CMK (cell line): ENCODE data around the gene CRAMP1.

Experiments
- DNase-seq: peaks from one replicate; pipeline ENCODE4 v3.0.0-alpha.2; 2010; ENCODE audit warnings: low read depth

Gene CRAMP1

DNA sequence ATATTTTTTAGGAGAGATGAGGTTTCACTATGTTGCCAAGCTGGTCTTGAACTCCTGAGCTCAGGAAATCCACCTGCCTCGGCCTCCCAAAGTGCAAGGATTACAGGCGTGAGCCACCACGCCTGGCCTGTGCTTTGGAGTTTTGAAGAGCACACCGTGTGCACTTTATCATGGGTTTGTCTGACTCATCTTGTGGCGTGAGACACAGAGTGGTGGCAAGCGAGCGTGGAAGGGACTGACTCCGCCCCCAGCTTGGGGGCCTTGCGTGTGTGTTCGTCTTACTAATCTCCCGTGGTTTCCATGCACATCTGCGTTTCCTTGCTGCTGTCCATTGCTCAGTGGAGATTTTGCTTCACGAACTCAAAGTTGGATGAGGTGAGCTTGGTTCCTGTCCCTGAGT, 22.9 kb downstream of the CRAMP1 start:
- DNase-seq: no peak

DNA sequence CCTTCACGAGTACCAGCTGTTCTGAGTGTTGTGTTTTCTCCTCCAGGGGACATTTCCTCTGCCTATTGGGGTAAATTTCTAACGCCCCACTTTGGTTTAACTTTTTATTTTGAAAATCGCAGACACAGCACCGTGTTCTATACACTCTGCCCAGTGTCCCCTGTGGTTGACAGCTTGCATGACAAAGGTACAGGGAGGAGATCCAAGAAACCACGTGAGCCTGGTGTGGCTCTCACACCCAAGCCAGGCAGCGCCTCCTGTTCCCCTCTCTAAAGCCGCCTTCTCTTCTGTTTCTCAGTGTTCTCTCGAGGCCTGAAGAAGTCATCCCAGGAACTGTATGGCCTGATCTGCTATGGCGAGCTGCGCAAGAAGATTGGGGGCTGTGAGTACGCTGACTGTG, 25.4 kb downstream of the CRAMP1 start:
- no peak for DNase-seq

DNA sequence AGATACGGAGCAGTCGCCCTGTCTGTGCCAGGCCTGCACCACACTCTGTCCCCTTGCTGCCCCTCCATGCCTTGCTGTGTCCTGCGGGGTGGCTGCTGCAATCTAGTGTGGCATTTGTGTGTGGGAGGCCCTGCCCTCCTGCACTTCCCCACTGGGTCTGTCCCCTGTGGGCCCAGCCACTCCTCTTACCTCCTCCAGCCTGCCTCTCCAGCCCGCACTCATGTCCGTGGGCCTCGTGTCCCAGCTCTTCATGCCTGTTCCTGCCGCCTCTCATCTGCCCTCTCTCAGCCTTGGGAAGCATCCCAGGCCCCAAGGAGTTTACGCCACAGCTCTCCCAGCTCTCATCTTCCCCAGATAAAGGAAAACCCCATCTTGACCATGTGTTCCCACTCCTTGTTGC, 26.6 kb downstream of the CRAMP1 start:
- no peak for DNase-seq

DNA sequence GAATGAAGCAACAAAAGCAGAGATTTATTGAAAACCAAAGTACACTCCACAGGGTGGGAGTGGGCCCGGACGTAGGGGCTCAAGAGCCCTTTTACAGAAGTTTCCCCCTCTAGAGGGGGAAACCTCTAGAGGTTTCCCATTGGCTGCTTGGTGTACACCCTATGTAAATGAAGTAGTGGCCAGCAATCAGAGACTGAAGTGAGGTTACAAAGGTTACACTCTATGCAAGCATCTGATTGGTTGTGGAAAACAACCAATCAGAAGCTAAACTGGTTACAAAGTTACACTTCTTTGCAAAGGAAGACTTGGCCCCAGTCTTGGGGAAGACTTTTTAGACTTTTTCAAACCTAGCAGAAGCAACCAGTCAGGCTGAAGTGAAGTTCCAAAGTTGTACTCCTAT, 27.1 kb downstream of the CRAMP1 start:
- DNase-seq: no peak

DNA sequence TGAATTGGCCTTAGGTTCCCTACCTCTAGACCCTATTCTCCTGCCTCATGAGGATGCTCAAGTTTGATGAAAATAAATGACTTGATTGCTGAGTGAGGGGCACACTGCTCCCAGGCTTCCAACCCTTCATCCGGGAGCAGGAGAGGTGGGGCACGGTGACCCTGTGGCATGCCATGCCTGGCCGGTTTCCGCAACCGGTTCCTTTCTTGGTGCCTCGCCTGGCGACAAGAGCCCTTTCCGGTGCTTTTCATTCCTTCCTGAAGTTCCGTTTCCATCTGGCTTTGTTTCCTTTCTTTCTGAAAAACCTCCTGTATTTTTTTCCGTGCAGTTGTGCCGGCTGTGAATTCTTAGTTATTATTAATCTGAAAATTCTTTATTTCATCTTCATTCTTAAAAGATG, 27.7 kb downstream of the CRAMP1 start:
- DNase-seq: no peak

DNA sequence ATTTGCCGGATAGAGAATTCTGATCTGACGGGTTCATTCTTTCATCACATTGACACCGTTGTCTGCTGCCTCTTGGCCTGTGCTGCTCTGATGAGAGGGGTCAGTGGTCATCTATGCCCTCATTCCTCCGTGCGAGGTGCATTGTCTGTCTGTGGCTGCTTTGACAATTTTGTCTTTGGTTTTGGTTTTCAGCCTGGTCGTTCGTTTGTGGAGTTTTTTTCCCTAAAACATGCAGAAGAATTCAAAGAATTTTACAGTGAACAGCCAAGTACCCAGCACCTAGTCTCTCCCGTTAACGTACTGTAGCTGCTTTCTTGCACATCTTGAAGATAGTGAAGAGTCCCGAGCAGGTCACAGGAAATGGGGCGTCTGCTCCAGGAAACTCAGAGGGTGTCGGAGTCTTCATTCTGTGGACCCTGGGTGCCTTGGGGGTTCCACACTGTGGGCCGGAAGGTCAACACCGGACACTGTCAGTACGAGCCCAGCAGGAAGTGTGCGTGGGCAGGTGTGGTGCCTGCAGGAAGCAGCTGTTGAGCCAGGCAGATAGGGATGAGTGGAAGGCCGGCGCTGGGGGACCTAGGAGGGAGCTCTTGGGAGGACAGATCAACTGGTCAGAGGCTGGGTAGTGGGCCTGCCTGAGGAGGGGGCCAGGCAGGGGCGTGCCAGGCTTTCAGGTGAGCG, 28.2 kb downstream of the CRAMP1 start:
- no peak for DNase-seq

DNA sequence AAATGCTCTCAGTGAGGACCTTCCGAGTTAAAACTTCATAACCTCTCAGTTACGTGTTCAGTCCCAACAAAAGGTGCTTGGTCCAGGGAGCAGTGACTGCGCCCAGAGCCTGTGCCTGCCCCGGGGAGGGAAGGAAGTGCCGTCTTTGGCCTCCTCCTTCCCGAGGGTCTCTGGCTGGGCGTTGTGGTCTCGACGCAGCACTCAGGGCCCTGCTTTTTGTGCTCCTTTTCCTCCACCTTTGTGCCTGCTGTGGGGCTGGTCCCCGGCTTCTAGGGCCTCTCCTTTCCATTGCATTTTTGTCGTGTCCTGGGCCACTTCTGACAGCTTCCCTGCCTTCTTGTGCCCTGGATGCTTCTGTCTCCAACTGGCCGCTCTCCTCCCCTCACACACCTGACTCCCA, 29.1 kb downstream of the CRAMP1 start:
- DNase-seq: no peak

DNA sequence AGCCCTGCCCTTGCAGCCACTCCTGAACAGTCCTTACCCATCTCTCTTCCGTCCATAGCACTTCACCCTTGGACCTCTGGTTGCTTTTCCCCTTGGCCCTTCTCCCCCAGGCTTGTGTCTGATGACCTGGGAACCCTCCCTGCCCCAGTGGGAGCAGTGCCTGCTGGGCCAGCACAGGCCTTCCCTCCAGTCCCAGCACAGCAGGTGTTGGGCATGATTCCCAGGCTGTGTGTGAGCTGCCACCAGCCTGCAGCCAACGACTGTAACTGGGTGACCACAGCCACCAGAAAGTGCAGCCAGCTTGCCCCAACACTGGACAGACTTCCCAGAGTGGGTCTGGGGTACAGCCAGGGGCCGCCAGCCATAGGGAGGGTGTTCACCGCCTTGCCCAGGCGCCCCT, 30.0 kb downstream of the CRAMP1 start:
- DNase-seq: no peak

DNA sequence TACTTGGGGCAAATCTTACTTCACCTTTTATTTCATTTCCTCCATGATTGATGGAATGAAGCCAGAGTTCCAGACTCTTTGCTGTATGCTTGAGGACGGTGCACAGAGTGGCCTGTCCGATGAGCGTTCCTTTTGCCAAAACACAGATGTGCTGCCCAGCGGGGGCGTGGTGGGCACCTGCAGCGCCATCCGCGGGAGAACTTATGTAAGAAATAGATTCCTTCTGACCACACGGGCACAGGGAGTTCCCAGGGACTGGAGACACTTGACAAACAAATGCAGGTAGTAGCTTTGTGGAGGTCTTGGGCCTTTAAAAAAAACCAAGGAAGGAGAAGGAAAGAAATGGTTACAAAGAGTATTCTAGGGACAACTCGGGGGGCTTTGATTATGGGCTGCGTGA, 30.6 kb downstream of the CRAMP1 start:
- no peak for DNase-seq

DNA sequence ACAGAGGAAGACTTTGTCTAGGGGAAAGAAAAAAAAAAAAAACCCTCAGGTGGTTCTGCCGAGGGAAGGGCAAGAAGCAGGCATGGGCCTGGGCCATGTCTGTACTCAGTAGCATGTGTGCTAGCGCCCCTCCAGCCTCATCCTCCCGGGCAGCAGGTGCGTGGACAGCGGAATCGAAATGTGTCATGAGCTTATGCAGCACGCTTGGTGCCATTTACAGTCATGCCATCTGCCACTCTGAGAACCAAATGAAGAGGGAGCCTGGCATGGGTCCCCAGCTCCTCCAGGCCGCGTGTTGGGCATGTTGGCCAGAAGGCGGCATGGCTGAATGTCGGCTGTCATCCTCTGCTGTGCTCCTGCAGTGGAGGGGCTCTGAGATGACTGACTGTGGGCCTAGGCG, 31.4 kb downstream of the CRAMP1 start:
- DNase-seq: no peak

DNA sequence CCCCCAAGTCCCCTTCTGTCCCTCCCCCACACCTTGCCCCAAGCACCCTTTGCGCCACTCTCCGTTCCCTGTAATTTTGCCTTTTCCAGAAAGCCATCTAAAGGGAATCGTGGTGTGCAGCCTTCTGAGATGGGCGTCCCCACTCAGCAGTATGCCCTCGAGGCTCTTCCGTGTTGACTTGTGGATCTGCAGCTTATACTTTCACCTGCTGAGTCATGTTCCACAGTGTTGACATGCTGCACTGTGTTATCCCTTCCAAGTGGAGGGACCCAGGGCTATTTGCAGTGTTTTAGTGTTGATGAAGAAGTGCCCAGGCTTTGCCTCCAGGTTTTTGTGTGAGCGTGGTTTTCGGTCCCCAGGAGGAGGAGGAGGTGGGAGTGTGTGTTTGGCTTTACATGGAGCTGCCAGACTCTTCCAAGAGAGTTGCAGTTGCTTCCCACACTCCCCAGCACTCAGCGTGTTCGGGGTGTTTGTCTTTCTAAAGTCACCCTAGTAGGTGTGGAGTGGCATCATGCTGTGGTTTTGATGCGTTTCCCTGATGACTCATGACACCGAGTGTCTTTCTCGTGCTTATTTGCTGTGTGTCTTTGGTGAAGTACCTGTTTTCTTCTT, 33.9 kb downstream of the CRAMP1 start:
- no peak for DNase-seq

DNA sequence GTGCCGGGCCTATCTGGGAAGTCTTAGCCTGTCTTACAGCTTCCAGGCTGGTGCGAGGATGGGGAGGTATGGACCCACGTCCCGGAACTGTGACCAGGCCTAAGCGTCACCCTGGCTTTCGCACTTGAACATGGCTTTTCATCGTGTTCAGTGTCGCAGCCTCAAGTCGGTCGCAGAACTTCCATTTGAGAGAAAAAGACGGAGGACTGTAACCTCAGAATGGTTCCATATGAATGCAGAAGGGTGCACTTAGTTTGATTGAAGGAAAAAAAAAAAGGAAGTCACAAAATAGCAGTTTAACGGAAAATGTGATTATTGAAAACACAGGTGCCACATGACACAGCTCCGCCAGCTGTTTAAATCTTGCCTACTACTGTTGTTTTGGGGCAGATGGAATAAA, 35.7 kb downstream of the CRAMP1 start:
- DNase-seq: no peak

DNA sequence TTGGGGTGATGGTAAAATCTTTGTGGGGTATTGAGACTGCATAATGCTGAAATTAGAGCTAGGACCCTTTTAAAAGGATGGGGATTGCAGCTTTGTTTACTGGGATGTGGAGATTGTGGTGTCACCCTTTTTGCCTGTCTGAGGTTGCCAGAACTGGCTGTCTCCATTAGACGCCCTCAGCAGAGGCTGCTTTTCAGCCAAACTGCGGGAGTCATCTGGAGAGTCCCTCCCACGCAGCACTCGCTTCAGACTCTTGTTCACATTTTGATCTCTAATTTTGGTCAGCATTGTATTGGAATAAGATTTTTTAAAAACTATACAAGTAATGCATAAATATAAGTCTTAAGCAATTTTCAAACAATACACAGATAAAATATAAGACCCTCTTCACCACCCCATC, 38.0 kb downstream of the CRAMP1 start:
- no peak for DNase-seq

DNA sequence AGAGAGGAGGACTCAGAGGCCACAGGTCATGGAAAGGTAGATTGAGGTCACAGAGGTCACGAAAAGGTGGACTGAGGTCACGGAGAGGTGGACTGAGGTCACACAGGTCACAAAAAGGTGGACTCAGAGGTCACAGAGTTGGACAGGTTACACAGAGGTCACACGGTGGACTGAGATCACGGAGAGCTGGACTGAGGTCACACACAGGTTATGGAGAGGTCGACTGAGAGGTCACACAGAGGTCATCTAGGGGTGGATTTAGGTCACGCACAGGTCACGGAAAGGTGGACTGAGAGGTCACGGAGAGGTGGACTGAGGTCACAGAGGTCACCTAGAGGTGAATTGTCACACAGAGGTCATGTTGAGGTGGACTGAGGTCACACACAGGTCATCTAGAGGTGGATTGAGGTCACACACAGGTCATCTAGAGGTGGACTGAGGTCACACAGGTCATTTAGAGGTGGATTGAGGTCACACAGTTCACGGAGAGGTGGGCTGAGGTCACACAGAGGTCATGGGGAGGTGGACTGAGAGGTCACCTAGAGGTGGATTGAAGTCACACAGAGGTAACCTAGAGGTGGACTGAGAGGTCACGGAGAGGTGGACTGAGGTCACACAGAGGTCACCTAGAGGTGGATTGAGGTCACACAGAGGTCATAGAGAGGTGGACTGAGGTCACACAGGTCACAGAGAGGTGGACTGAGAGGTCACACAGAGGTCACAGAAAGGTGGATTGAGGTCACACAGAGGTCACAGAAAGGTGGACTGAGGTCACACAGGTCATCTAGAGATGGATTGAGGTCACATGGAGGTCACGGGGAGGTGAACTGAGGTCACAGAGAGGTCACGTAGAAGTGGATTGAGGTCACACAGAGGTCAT, 39.2 kb downstream of the CRAMP1 start:
- DNase-seq: no peak

DNA sequence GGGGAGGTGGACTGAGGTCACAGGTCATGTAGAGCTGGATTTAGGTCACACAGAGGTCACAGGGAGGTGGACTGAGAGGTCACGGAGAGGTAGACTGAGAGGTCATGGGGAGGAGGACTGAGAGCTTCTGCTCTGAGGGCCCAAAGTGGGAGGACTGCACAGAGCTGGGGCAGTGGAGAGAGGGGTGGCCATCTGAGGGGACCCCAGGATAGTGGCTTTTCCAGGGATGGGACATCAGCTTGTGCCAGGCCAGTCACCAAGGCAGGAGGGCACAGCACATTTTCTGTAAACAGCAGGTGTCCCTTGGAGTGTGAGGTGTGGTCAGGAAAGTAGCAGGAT, 39.8 kb downstream of the CRAMP1 start:
- DNase-seq: no peak

DNA sequence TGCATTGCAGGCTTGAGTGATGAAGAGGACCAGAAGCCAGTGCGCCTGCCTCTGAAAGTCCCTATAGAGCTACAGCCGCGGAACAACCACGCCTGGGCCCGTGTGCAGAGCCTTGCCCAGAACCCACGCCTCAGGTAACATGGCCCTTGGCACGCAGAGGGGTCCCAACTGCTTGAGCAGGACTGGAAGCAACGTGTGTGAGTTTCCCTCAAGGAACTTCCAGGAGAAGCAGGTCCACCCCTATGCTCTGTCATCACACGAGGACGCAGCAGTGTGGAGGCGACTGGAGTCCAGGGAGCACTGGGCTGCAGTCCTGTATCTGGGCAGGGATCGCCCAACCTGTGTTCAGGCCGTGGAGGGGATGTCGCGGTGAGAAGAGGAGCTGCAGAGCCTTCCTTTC, 40.9 kb downstream of the CRAMP1 start:
- DNase-seq: no peak

DNA sequence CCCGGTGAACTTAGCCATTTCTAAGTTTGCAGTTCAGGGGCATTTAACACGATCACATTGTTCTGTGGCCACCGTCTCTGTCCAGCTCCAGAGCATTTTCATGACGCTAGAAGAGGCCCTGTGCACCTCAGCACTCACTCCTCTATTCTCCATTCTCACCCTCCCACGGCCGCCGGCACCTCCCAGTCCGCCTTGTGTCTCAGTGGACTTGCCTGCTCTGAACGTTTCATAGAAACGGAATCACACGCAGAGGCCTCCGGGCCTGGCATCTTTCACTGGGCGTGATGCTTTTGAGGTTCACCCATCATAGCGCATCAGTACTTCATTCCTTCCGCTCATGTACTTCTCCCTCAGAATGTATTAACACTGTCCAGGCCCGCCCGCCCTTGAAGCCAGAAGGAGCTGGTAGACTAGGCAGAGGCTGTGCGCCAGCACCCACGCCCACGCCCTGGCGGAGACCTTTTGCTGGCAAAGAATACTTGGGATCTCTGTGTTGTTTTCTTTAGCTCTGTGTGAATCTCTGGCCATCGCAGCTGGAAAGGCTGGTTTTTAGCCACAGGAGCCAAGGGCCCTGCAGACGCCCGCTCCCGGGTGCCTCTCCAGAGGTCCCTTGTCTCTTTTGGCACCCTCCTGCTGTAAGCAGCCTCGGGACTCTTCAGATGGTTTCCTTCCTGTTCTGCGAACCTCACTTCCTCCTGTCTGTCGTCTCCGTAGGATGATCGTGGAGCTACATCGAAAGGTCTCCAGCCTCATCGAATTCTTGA, 42.5 kb downstream of the CRAMP1 start:
- no peak for DNase-seq

DNA sequence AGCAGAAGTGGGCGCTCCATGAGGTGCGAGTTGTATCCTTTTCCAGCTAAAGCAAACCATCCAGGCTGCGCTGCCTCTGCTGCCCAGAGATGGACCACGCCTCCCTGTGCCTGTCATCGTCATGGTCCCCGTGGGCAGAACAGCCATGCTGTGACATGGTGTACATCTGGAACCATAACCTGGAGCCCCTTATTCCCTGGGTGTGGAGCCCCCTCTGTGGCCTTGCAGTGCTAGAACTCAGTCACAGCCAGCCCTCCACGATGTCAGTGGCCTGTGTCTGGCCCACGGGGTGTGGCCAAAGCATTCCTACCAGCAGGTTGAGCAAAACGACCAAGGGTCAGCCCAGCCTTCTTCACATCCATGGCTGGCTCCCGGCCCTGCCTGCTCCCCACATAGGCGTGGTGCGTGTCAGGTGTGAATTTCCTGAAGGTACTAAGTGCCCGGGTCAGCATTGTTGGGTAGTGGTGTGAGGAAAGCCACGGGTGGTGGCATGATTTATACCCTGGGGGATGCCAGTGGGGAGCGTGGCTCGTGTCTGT, 43.2 kb downstream of the CRAMP1 start:
- DNase-seq: no peak

DNA sequence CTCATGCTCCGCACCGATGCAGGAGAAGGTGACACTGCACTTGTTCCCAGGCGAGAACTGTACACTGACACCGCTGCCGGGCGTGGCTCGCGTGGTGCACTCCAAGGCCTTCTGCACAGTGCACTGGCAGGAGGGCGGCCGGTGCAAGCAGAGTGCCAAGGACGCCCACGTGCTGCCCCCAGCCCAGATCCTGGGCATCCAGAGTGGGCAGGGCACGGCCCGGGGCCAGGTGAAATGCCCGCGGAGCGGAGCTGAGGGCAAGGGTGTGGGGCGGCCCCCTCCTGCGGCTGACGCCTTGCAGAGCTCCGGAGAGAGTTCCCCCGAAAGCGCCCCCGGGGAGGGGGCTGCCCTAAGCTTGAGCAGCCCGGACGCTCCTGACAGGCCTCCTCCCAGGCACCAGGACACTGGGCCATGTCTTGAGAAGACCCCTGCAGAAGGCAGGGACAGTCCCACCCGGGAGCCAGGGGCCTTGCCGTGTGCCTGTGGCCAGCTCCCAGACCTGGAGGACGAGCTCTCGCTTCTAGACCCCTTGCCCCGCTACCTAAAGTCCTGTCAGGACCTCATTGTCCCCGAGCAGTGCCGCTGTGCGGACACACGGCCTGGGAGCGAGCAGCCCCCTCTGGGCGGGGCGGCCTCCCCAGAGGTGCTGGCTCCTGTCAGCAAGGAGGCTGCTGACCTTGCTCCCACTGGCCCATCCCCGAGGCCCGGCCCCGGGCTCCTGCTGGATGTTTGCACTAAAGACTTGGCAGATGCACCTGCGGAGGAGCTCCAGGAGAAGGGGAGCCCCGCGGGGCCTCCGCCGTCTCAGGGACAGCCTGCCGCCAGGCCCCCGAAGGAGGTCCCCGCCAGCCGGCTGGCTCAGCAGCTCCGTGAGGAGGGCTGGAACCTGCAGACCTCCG, 44.0 kb downstream of the CRAMP1 start:
- no peak for DNase-seq

DNA sequence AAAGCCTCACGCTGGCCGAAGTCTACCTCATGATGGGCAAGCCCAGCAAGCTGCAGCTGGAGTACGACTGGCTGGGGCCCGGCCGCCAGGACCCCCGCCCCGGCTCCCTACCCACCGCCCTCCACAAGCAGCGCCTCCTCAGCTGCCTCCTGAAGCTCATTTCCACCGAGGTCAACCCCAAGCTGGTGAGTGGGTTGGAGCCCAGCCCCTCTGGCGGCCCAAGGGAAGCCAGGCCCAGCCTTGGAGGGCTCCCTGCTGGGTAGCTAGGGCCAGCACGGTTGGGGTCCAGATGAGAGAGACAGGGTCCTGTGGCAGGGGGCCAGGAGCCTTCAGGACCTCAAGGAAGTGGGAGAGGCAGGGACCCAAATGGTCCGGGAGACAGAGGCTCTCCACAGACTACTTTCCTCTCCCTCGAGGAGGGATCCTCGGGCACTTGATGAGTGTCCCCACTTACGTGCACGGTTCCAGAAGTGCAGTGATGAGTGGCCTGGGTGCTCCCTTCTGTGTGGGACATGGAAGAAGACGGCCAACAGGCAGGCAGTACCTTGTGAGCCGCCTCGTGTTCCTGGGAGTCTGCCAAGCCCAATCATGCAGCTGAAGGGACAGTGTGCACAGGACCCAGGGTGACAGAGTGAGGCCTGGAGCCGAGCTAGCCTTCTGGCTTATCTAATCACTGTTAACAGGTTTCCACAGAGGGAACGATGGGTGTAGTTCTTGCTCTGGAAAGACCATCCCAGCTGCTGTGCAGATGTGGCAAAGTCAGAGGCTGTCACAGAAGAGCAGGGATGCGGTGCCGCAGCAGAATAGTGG, 44.9 kb downstream of the CRAMP1 start:
- no peak for DNase-seq
